HepG2 (cell line): ENCODE results near the gene INAFM1. TPM values are rescaled to one million over a fixed set of nuclear protein-coding genes. Genes with fewer than 3 reads are reported as not detected.

Source experiments
- DNMT1 ChIP-seq: sonication (generic); formaldehyde crosslinking; IDR thresholded peaks from 2 replicates; pipeline ENCODE4 v1.5.1; 2020; ENCODE audit warnings: mild to moderate bottlenecking, missing genetic modification reagents
- EP300 ChIP-seq, 3 experiments: sonication (generic) in 1 of 3; formaldehyde crosslinking in 1 of 3; IDR thresholded peaks; 2 replicates each; pipeline versions ENCODE4 v1.5.1 to v1.6.1; 2011 to 2020; ENCODE audit warnings: low read depth in 2 of 3, low read length in 2 of 3, borderline replicate concordance in 1 of 3, improper control_type of control experiment in 1 of 3, mild to moderate bottlenecking in 1 of 3, missing genetic modification reagents in 1 of 3, moderate library complexity in 1 of 3
- ETS1 ChIP-seq: sonication (generic); formaldehyde crosslinking; IDR thresholded peaks from 2 replicates; pipeline ENCODE4 v1.4.0; 2020; ENCODE audit warnings: missing genetic modification reagents
- HHEX ChIP-seq: IDR thresholded peaks from 2 replicates; pipeline ENCODE4 v1.6.1; 2016; ENCODE audit warnings: control low read depth
- HOXA5 ChIP-seq: sonication (generic); formaldehyde crosslinking; IDR thresholded peaks from 2 replicates; pipeline ENCODE4 v1.4.0; 2020; ENCODE audit warnings: missing genetic modification reagents
- MTA3 ChIP-seq: sonication (generic); formaldehyde crosslinking; IDR thresholded peaks from 2 replicates; pipeline ENCODE4 v1.4.0; 2020; ENCODE audit warnings: missing genetic modification reagents
- NCOR1 ChIP-seq: fragments of 200-600 bp; sonication (generic); IDR thresholded peaks from 2 replicates; pipeline ENCODE4 v1.7.0; 2017; ENCODE audit warnings: antibody characterized with exemption, low read length, borderline replicate concordance
- NFYB ChIP-seq: sonication (generic); formaldehyde crosslinking; IDR thresholded peaks from 2 replicates; pipeline ENCODE4 v1.4.0; 2020; ENCODE audit warnings: missing genetic modification reagents
- RNF2 ChIP-seq: fragments of 450-650 bp; conservative IDR thresholded peaks from 2 replicates; pipeline ENCODE4 v1.6.1; 2016; ENCODE audit warnings: low read depth
- SAFB2 ChIP-seq: sonication (generic); formaldehyde crosslinking; IDR thresholded peaks from 2 replicates; pipeline ENCODE4 v1.5.1; 2020; ENCODE audit warnings: missing genetic modification reagents, low read depth, mild to moderate bottlenecking, borderline replicate concordance
- SIN3A ChIP-seq: IDR thresholded peaks from 2 replicates; pipeline ENCODE4 v1.6.1; 2011; ENCODE audit warnings: low read depth, mild to moderate bottlenecking, control low read depth, low read length, borderline replicate concordance
- SNAI1 ChIP-seq: sonication (generic); formaldehyde crosslinking; IDR thresholded peaks from 2 replicates; pipeline ENCODE4 v1.5.0; 2020; ENCODE audit warnings: mild to moderate bottlenecking, missing genetic modification reagents, borderline replicate concordance
- TCF12 ChIP-seq, 2 experiments: fragments of 450-650 bp in 1 of 2; sonication (generic) in 1 of 2; formaldehyde crosslinking in 1 of 2; IDR thresholded peaks; 2 replicates each; pipeline versions ENCODE4 v1.6.1 to v1.8.0; 2017 to 2022; ENCODE audit warnings: antibody characterized with exemption in 1 of 2, mild to moderate bottlenecking in 1 of 2, missing genetic modification reagents in 1 of 2, moderate library complexity in 1 of 2
- ZNF263 ChIP-seq: sonication (generic); formaldehyde crosslinking; IDR thresholded peaks from 2 replicates; pipeline ENCODE4 v1.4.0; 2020; ENCODE audit warnings: missing genetic modification reagents
- ZNF382 ChIP-seq: sonication (generic); formaldehyde crosslinking; IDR thresholded peaks from 2 replicates; pipeline ENCODE4 v1.5.0; 2020; ENCODE audit warnings: missing genetic modification reagents, mild to moderate bottlenecking, borderline replicate concordance
- ZNF577 ChIP-seq: sonication (generic); formaldehyde crosslinking; IDR thresholded peaks from 2 replicates; pipeline ENCODE4 v1.4.0; 2020; ENCODE audit warnings: mild to moderate bottlenecking, low read depth, missing genetic modification reagents, borderline replicate concordance
- ZNF589 ChIP-seq: sonication (generic); formaldehyde crosslinking; conservative IDR thresholded peaks from 2 replicates; pipeline ENCODE4 v1.8.0; 2022; ENCODE audit warnings: mild to moderate bottlenecking, moderate library complexity, missing genetic modification reagents
- ZNF703 ChIP-seq: sonication (generic); formaldehyde crosslinking; IDR thresholded peaks from 2 replicates; pipeline ENCODE4 v1.5.1; 2020; ENCODE audit warnings: missing genetic modification reagents, mild to moderate bottlenecking, moderate library complexity, borderline replicate concordance
- ZNF773 ChIP-seq: sonication (generic); formaldehyde crosslinking; IDR thresholded peaks from 2 replicates; pipeline ENCODE4 v1.4.0; 2020; ENCODE audit warnings: missing genetic modification reagents, borderline replicate concordance
- polyA plus RNA-seq, 8 experiments: library from polyadenylated mRNA; depleted of rRNA in 3 of 8; stranded (reverse) in 7 of 8; unstranded in 1 of 8; fragments of >200 nt; fragmentation: Illumina TruSeq in 4 of 8; extraction: Trizol in 4 of 8; gene quantifications; 2 replicates each; pipeline versions ENCODE4 v1.2.1 to v1.2.3, GENCODE V29; 2011 to 2016; ENCODE audit warnings: low read depth in 4 of 8, missing spikeins in 1 of 8, mixed read lengths in 1 of 8; ENCODE audit not compliant: insufficient read depth in 1 of 8
- total RNA-seq, 5 experiments: library from RNA; depleted of rRNA; stranded (reverse); fragments of >200 nt; fragmentation: Illumina TruSeq; extraction: Trizol; gene quantifications; 2 replicates each; pipeline ENCODE4 v1.2.3, GENCODE V29; 2016; ENCODE audit warnings: low read depth in 1 of 5
- TF ChIP-seq, protein P1 (sequence below): sonication (generic); formaldehyde crosslinking; IDR thresholded peaks from 2 replicates; pipeline ENCODE4 v1.4.0; 2020; ENCODE audit warnings: missing genetic modification reagents, mild to moderate bottlenecking, borderline replicate concordance
- TF ChIP-seq, protein P2 (sequence below): sonication (generic); formaldehyde crosslinking; IDR thresholded peaks from 2 replicates; pipeline ENCODE4 v1.5.0; 2020; ENCODE audit warnings: missing genetic modification reagents
- TF ChIP-seq, protein P3 (sequence below): sonication (generic); formaldehyde crosslinking; IDR thresholded peaks from 2 replicates; pipeline ENCODE4 v1.4.0; 2020; ENCODE audit warnings: missing genetic modification reagents

INAFM1 gene
- total and polyA plus RNA-seq, 2 of the 13 experiments (the other 11 are each of a cell fraction or from before 2014, with no cell fraction given), result 0.88 to 1.9 TPM

GRCh38 chr19:47228168-47228936 lies 46.3 kb upstream of the INAFM1 start (continued):
- TF ChIP-seq ETS1 (CRISPR knock-in tag) (no peak), HOXA5 (no peak), ZNF773 (CRISPR knock-in tag) (0 out of 2 replicates have a peak, but pooled peaks have one; percentile 45), MTA3 (no peak), SNAI1 (CRISPR knock-in tag) (no peak), SAFB2 (CRISPR knock-in tag) (no peak), HHEX (no peak), ZNF577 (CRISPR knock-in tag) (no peak), ZNF263 (CRISPR knock-in tag) (no peak), SIN3A (no peak; the same call in 1 of the 2 replicates), NFYB (CRISPR knock-in tag) (no peak), ZNF382 (CRISPR knock-in tag) (no peak), TCF12 (IDR thresholded peaks at IDR 0.05) (no peak), TCF12 (CRISPR knock-in tag; IDR thresholded peaks at IDR 0.05) (no peak; the same call in 1 of the 2 replicates), EP300 (IDR thresholded peaks at IDR 0.05; ENCODE audit: low read depth in 2 of 2, low read length in 2 of 2) (no peak), EP300 (CRISPR knock-in tag; IDR thresholded peaks at IDR 0.05; ENCODE audit: borderline replicate concordance) (no peak), DNMT1 (CRISPR knock-in tag) (no peak), RNF2 (no peak), ZNF589 (CRISPR knock-in tag) (no peak), NCOR1 (no peak), ZNF703 (CRISPR knock-in tag) (no peak)
- TF ChIP-seq, protein P1, sequence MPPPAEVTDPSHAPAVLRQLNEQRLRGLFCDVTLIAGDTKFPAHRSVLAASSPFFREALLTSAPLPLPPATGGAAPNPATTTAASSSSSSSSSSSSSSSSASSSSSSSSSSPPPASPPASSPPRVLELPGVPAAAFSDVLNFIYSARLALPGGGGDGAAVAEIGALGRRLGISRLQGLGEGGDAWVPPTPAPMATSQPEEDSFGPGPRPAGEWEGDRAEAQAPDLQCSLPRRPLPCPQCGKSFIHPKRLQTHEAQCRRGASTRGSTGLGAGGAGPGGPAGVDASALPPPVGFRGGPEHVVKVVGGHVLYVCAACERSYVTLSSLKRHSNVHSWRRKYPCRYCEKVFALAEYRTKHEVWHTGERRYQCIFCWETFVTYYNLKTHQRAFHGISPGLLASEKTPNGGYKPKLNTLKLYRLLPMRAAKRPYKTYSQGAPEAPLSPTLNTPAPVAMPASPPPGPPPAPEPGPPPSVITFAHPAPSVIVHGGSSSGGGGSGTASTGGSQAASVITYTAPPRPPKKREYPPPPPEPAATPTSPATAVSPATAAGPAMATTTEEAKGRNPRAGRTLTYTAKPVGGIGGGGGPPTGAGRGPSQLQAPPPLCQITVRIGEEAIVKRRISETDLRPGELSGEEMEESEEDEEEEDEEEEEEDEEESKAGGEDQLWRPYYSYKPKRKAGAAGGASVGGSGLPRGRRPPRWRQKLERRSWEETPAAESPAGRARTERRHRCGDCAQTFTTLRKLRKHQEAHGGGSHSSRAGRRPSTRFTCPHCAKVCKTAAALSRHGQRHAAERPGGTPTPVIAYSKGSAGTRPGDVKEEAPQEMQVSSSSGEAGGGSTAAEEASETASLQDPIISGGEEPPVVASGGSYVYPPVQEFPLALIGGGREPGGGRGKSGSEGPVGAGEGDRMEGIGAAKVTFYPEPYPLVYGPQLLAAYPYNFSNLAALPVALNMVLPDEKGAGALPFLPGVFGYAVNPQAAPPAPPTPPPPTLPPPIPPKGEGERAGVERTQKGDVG (CRISPR knock-in tag), result no peak
- TF ChIP-seq, protein P2, sequence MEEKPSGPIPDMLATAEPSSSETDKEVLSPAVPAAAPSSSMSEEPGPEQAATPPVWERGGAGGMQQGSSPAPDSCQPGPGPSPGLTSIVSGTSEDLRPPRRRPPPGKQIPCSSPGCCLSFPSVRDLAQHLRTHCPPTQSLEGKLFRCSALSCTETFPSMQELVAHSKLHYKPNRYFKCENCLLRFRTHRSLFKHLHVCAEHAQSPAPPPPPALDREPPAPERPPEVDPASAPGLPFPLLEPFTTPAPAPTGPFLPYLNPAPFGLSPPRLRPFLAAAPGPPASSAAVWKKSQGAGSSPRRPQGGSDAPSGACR (CRISPR knock-in tag), result no peak
- TF ChIP-seq, protein P3, sequence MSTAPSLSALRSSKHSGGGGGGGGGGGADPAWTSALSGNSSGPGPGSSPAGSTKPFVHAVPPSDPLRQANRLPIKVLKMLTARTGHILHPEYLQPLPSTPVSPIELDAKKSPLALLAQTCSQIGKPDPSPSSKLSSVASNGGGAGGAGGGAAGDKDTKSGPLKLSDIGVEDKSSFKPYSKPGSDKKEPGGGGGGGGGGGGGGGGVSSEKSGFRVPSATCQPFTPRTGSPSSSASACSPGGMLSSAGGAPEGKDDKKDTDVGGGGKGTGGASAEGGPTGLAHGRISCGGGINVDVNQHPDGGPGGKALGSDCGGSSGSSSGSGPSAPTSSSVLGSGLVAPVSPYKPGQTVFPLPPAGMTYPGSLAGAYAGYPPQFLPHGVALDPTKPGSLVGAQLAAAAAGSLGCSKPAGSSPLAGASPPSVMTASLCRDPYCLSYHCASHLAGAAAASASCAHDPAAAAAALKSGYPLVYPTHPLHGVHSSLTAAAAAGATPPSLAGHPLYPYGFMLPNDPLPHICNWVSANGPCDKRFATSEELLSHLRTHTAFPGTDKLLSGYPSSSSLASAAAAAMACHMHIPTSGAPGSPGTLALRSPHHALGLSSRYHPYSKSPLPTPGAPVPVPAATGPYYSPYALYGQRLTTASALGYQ, result no peak
